Measurements from ENCODE around the gene HRH1. TPM values are rescaled to one million over a fixed set of nuclear protein-coding genes. Genes with fewer than 3 reads are reported as not detected.

HRH1 gene
- total RNA-seq, 1 experiment from 2014 or later = 1.3 TPM

DNA sequence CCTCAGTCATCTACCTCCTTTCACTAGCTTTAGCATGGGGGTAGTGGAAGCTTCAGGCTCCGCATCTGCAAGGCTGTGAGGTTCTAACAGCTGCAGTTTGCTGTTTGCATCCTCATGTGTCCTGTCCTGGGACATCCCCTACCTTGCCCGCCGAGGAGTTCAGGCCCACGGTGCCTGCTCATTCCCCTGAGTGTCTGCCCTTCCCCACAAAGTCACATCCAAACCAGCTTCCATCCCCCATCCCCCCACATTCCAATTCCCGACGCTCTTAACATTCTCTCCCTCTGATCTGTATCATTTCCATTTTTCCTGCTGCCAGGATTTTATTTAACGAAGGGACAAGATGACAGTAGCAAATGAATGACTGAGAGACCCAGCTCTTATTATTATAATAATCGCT lies 43.8 kb downstream of the HRH1 start:
- H3K4me3 Mint-ChIP-seq (ENCODE audit: unreplicated experiment) = no peak overlapping the region
- H3K27me3 Mint-ChIP-seq (ENCODE audit: insufficient read depth, unreplicated experiment) = peaks cover 11% of the 10 kb centered on the region
- ChIA-PET CTCF (no interaction called here), POLR2A (no interaction called here)
- no peaks in the 10 kb centered on the region for H3K9me3 Mint-ChIP-seq (ENCODE audit: unreplicated experiment)
- Histone ChIP-seq H3K9me3 (no peaks in the 10 kb centered on the region), H3K4me1 (no peaks in the 10 kb centered on the region), H3K36me3 (ENCODE audit: control insufficient read depth, insufficient read depth, low read length) (no peaks in the 10 kb centered on the region), H3K27me3 (replicated peaks; ENCODE audit: control insufficient read depth, insufficient read depth, low read length) (no peaks in the 10 kb centered on the region), H3K4me3 (ENCODE audit: low read depth, low read length) (no peak overlapping the region)
- no TSS peak for BruUV-seq (replicated peaks)
- H3K4me1 Mint-ChIP-seq (ENCODE audit: low read depth, unreplicated experiment) = no peaks in the 10 kb centered on the region
- H3K27ac Mint-ChIP-seq (ENCODE audit: unreplicated experiment) = no peak overlapping the region
- TF ChIP-seq, protein P1, sequence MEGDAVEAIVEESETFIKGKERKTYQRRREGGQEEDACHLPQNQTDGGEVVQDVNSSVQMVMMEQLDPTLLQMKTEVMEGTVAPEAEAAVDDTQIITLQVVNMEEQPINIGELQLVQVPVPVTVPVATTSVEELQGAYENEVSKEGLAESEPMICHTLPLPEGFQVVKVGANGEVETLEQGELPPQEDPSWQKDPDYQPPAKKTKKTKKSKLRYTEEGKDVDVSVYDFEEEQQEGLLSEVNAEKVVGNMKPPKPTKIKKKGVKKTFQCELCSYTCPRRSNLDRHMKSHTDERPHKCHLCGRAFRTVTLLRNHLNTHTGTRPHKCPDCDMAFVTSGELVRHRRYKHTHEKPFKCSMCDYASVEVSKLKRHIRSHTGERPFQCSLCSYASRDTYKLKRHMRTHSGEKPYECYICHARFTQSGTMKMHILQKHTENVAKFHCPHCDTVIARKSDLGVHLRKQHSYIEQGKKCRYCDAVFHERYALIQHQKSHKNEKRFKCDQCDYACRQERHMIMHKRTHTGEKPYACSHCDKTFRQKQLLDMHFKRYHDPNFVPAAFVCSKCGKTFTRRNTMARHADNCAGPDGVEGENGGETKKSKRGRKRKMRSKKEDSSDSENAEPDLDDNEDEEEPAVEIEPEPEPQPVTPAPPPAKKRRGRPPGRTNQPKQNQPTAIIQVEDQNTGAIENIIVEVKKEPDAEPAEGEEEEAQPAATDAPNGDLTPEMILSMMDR (IDR thresholded peaks at IDR 0.05; ENCODE audit: insufficient read depth in 1 of 2, low read depth in 1 of 2, low read length in 1 of 2, severe bottlenecking in 1 of 2, unreplicated experiment in 1 of 2) = no peak
- no peaks in the 10 kb centered on the region for H3K36me3 Mint-ChIP-seq (ENCODE audit: insufficient read depth, unreplicated experiment)
- no peak for DNase-seq
- intact Hi-C loops (cut with micrococcal nuclease; ENCODE audit: unreplicated experiment) = no loop called here

DNA sequence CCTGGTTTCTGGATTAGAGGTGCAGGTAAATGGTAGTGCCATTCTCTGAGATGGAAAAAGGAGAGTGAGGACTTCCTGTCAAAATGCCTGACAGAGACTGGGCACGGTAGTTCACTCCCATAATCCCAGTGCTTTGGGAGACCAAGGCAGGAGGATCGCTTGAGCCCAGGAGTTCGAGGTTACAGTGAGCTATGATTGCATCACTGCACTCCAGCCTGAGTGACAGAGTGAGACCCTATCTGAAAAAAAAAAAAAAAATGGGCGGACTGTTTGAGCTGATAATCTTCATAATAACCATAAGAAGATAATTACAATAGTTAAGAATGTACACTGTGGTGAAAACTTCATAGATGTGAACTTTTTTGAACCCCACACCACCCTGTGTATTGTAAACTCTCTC lies 44.2 kb downstream of the HRH1 start:
- BruUV-seq (replicated peaks) = no TSS peak
- intact Hi-C loops (cut with micrococcal nuclease; ENCODE audit: unreplicated experiment) = no loop called here
- no peaks in the 10 kb centered on the region for H3K4me1 Mint-ChIP-seq (ENCODE audit: low read depth, unreplicated experiment)
- H3K27me3 ChIP-seq (replicated peaks; ENCODE audit: control insufficient read depth, insufficient read depth, low read length) = no peaks in the 10 kb centered on the region
- H3K4me1 ChIP-seq = no peaks in the 10 kb centered on the region
- ChIA-PET POLR2A (no interaction called here), CTCF (no interaction called here)
- TF ChIP-seq, protein P1 (IDR thresholded peaks at IDR 0.05; ENCODE audit: insufficient read depth in 1 of 2, low read depth in 1 of 2, low read length in 1 of 2, severe bottlenecking in 1 of 2, unreplicated experiment in 1 of 2) = no peak
- H3K4me3 ChIP-seq (ENCODE audit: low read depth, low read length) = no peak overlapping the region
- H3K27me3 Mint-ChIP-seq (ENCODE audit: insufficient read depth, unreplicated experiment) = peaks cover 11% of the 10 kb centered on the region
- H3K36me3 Mint-ChIP-seq (ENCODE audit: insufficient read depth, unreplicated experiment) = no peaks in the 10 kb centered on the region
- H3K9me3 Mint-ChIP-seq (ENCODE audit: unreplicated experiment) = no peaks in the 10 kb centered on the region
- H3K36me3 ChIP-seq (ENCODE audit: control insufficient read depth, insufficient read depth, low read length) = no peaks in the 10 kb centered on the region
- DNase-seq = no peak
- H3K9me3 ChIP-seq = no peaks in the 10 kb centered on the region
- no peak overlapping the region for H3K4me3 Mint-ChIP-seq (ENCODE audit: unreplicated experiment)
- H3K27ac Mint-ChIP-seq (ENCODE audit: unreplicated experiment) = no peak overlapping the region

DNA sequence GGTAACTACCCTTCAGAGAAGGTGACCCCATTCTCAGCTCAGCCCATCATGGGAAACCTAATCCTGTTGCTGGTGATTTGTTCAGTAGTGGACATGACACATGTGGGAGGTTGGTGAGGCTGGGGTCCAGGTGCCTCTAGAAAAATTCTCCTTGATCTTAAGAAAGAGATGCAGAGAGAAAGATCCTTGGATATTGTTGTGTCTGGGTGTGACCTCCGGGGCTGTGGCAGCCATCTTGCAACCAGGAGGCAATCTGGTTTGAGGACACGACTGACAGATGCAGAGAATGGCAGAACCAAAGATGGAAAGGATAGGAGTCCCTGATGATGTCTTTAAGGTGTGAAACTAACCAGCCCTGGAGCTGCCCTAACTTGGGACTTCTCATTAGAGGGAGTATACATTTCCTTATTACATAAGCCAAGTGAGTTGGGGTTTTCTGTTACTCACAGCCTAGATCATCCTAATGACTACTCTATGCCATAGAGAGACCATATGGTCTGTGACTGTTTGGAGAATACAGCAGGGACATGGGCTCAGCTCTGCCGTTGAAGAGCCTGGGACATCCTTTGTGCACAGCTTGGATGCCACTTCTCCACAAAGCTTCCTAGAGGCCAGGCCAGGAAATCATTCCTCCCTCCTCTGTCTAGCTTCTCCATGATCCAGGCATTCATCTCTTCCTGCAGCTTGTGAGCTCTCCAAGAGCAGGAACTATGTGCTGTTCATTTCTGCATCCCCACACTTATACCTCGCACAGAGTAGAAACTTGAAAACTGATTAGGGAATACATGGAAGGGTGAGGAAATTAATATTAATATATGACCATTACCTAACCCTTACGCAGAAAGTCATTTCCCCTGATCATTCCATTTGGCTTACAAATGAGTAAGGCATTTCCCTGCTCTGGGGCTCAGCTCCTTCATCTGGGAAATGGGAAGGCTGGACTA lies 45.9 kb downstream of the HRH1 start:
- TF ChIP-seq, protein P1 (IDR thresholded peaks at IDR 0.05; ENCODE audit: insufficient read depth in 1 of 2, low read depth in 1 of 2, low read length in 1 of 2, severe bottlenecking in 1 of 2, unreplicated experiment in 1 of 2) = no peak
- CTCF ChIA-PET = no interaction called here
- Mint-ChIP-seq H3K9me3 (ENCODE audit: unreplicated experiment) (no peaks in the 10 kb centered on the region), H3K4me3 (ENCODE audit: unreplicated experiment) (no peak overlapping the region), H3K27me3 (ENCODE audit: insufficient read depth, unreplicated experiment) (peaks cover 11% of the 10 kb centered on the region), H3K4me1 (ENCODE audit: low read depth, unreplicated experiment) (no peaks in the 10 kb centered on the region), H3K36me3 (ENCODE audit: insufficient read depth, unreplicated experiment) (no peaks in the 10 kb centered on the region), H3K27ac (ENCODE audit: unreplicated experiment) (no peak overlapping the region)
- Histone ChIP-seq H3K4me3 (ENCODE audit: low read depth, low read length) (no peak overlapping the region), H3K4me1 (no peaks in the 10 kb centered on the region), H3K36me3 (ENCODE audit: control insufficient read depth, insufficient read depth, low read length) (no peaks in the 10 kb centered on the region), H3K27me3 (replicated peaks; ENCODE audit: control insufficient read depth, insufficient read depth, low read length) (no peaks in the 10 kb centered on the region), H3K9me3 (no peaks in the 10 kb centered on the region)
- DNase-seq = no peak
- BruUV-seq (replicated peaks) = no TSS peak
- intact Hi-C loops (cut with micrococcal nuclease; ENCODE audit: unreplicated experiment) = no loop called here
- POLR2A ChIA-PET = no interaction called here
